SK-N-SH treated with all-trans-retinoic acid at 6 μM for 48 hours (cell line): ENCODE measurements around the gene WIPF2.

Experiments
- ATAC-seq: fragments of 200-7000 bp; cut with Tn5 transposase; 3 replicates; pipeline ENCODE4 v1.9.1; 2020; ENCODE audit warnings: mild to moderate bottlenecking, moderate library complexity
- ARNTL ChIP-seq: fragments of 450-650 bp; formaldehyde crosslinking; IDR thresholded peaks from 2 replicates; pipeline ENCODE4 v1.5.0; 2020; ENCODE audit warnings: low read depth, mild to moderate bottlenecking, moderate library complexity, borderline replicate concordance
- BACH2 ChIP-seq: fragments of 250-450 bp; sonication (Bioruptor Pico); IDR thresholded peaks from 2 replicates; pipeline ENCODE4 v1.9.0; 2021; ENCODE audit warnings: mild to moderate bottlenecking, borderline replicate concordance
- CSDC2 ChIP-seq: fragments of 250-450 bp; sonication (Bioruptor Pico); IDR thresholded peaks from 2 replicates; pipeline ENCODE4 v1.5.0; 2020; ENCODE audit warnings: mild to moderate bottlenecking, moderate library complexity
- CSRNP3 ChIP-seq: fragments of 250-450 bp; sonication (Bioruptor Pico); IDR thresholded peaks from 2 replicates; pipeline ENCODE4 v1.5.1; 2021; ENCODE audit warnings: mild to moderate bottlenecking, moderate library complexity
- ESRRG ChIP-seq: fragments of 250-450 bp; sonication (Bioruptor Pico); IDR thresholded peaks from 2 replicates; pipeline ENCODE4 v1.6.1; 2021; ENCODE audit warnings: mild to moderate bottlenecking
- GLIS3 ChIP-seq: fragments of 250-450 bp; sonication (Bioruptor Pico); IDR thresholded peaks from 2 replicates; pipeline ENCODE4 v1.5.0; 2020; ENCODE audit warnings: mild to moderate bottlenecking, moderate library complexity
- ISL1 ChIP-seq: fragments of 250-450 bp; sonication (Bioruptor Pico); IDR thresholded peaks from 2 replicates; pipeline ENCODE4 v2.1.2; 2022; ENCODE audit warnings: mild to moderate bottlenecking, moderate library complexity
- PPARA ChIP-seq: fragments of 250-450 bp; sonication (Bioruptor Pico); IDR thresholded peaks from 2 replicates; pipeline ENCODE4 v1.5.0; 2020; ENCODE audit warnings: mild to moderate bottlenecking, borderline replicate concordance
- RARB ChIP-seq: fragments of 250-450 bp; sonication (Bioruptor Pico); IDR thresholded peaks from 2 replicates; pipeline ENCODE4 v1.8.0; 2021; ENCODE audit warnings: mild to moderate bottlenecking, moderate library complexity
- TCF4 ChIP-seq: fragments of 250-450 bp; sonication (Bioruptor Pico); IDR thresholded peaks from 2 replicates; pipeline ENCODE4 v1.8.0; 2021; ENCODE audit warnings: mild to moderate bottlenecking, moderate library complexity, borderline replicate concordance
- TOX ChIP-seq: fragments of 250-450 bp; sonication (Bioruptor Pico); IDR thresholded peaks from 2 replicates; pipeline ENCODE4 v1.8.0; 2021; ENCODE audit warnings: mild to moderate bottlenecking, moderate library complexity, borderline replicate concordance
- ZC3H10 ChIP-seq: fragments of 250-450 bp; sonication (Bioruptor Pico); IDR thresholded peaks from 2 replicates; pipeline ENCODE4 v1.5.1; 2021; ENCODE audit warnings: mild to moderate bottlenecking, moderate library complexity
- ZFP3 ChIP-seq: fragments of 250-450 bp; sonication (Bioruptor Pico); IDR thresholded peaks from 2 replicates; pipeline ENCODE4 v1.5.0; 2020; ENCODE audit warnings: mild to moderate bottlenecking, moderate library complexity
- ZNF565 ChIP-seq: fragments of 450-650 bp; formaldehyde crosslinking; conservative IDR thresholded peaks from 2 replicates; pipeline ENCODE4 v1.5.0; 2020; ENCODE audit warnings: low read depth, mild to moderate bottlenecking, moderate library complexity
- ZNF70 ChIP-seq: fragments of 450-650 bp; formaldehyde crosslinking; IDR thresholded peaks from 2 replicates; pipeline ENCODE4 v1.5.0; 2020; ENCODE audit warnings: mild to moderate bottlenecking, moderate library complexity
- ZNF8 ChIP-seq: fragments of 450-650 bp; formaldehyde crosslinking; IDR thresholded peaks from 2 replicates; pipeline ENCODE4 v1.5.0; 2020; ENCODE audit warnings: mild to moderate bottlenecking, moderate library complexity
- TF ChIP-seq, protein P1 (sequence below): fragments of 250-450 bp; sonication (Bioruptor Pico); IDR thresholded peaks from 2 replicates; pipeline ENCODE4 v1.8.0; 2020; ENCODE audit warnings: mild to moderate bottlenecking, moderate library complexity, borderline replicate concordance
- TF ChIP-seq, protein P2 (sequence below): fragments of 250-450 bp; sonication (Bioruptor Pico); IDR thresholded peaks from 2 replicates; pipeline ENCODE4 v1.5.1; 2020; ENCODE audit warnings: low read depth, mild to moderate bottlenecking, moderate library complexity
- TF ChIP-seq, protein P3 (sequence below): fragments of 250-450 bp; sonication (Bioruptor Pico); IDR thresholded peaks from 2 replicates; pipeline ENCODE4 v1.5.0; 2020; ENCODE audit warnings: mild to moderate bottlenecking, moderate library complexity
- TF ChIP-seq, protein P4 (sequence below): fragments of 250-450 bp; sonication (Bioruptor Pico); IDR thresholded peaks from 2 replicates; pipeline ENCODE4 v1.8.0; 2021; ENCODE audit warnings: low read depth, mild to moderate bottlenecking, moderate library complexity, borderline replicate concordance

The WIPF2 gene

GRCh38 chr17:40247926-40248495 is 28.9 kb downstream of the WIPF2 start:
- no peak for ATAC-seq
- TF ChIP-seq ZNF8 (CRISPR knock-in tag): no peak
- TF ChIP-seq ZFP3: no peak
- TF ChIP-seq ISL1 (CRISPR knock-in tag): no peak
- no peak for TF ChIP-seq RARB
- TF ChIP-seq, protein P1, sequence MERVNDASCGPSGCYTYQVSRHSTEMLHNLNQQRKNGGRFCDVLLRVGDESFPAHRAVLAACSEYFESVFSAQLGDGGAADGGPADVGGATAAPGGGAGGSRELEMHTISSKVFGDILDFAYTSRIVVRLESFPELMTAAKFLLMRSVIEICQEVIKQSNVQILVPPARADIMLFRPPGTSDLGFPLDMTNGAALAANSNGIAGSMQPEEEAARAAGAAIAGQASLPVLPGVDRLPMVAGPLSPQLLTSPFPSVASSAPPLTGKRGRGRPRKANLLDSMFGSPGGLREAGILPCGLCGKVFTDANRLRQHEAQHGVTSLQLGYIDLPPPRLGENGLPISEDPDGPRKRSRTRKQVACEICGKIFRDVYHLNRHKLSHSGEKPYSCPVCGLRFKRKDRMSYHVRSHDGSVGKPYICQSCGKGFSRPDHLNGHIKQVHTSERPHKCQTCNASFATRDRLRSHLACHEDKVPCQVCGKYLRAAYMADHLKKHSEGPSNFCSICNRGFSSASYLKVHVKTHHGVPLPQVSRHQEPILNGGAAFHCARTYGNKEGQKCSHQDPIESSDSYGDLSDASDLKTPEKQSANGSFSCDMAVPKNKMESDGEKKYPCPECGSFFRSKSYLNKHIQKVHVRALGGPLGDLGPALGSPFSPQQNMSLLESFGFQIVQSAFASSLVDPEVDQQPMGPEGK (CRISPR knock-in tag): no peak
- TF ChIP-seq ARNTL (CRISPR knock-in tag): no peak
- TF ChIP-seq, protein P2, sequence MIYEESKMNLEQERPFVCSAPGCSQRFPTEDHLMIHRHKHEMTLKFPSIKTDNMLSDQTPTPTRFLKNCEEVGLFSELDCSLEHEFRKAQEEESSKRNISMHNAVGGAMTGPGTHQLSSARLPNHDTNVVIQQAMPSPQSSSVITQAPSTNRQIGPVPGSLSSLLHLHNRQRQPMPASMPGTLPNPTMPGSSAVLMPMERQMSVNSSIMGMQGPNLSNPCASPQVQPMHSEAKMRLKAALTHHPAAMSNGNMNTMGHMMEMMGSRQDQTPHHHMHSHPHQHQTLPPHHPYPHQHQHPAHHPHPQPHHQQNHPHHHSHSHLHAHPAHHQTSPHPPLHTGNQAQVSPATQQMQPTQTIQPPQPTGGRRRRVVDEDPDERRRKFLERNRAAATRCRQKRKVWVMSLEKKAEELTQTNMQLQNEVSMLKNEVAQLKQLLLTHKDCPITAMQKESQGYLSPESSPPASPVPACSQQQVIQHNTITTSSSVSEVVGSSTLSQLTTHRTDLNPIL (CRISPR knock-in tag): no peak
- no peak for TF ChIP-seq GLIS3
- TF ChIP-seq TOX (CRISPR knock-in tag): no peak
- TF ChIP-seq ZNF70 (CRISPR knock-in tag): no peak
- TF ChIP-seq PPARA (CRISPR knock-in tag): no peak
- no peak for TF ChIP-seq ZC3H10 (CRISPR knock-in tag)
- TF ChIP-seq CSRNP3: no peak

DNA sequence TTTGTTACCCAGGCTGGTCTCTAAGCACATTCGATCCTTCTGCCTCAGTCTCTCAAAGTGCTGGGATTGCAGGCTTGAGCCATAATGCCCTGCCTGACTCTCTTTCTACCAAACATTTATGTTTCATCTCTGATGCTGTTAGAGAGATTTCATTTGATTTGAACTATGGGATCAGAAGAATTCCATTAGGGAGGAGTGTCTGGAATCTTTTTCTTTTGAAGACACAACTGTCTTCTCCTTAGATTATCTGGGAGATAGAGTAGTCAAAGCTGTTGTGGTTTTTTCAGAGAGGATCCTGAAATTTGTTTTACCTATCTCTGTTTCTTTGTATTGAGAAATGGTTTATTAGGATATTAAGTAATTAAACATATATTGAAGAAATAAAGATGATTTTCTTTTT is 29.4 kb downstream of the WIPF2 start:
- TF ChIP-seq, protein P1 (CRISPR knock-in tag): no peak
- no peak for TF ChIP-seq ZNF70 (CRISPR knock-in tag)
- TF ChIP-seq ZFP3: no peak
- peak; percentile 68 for TF ChIP-seq ISL1 (CRISPR knock-in tag)
- no peak for ATAC-seq

DNA sequence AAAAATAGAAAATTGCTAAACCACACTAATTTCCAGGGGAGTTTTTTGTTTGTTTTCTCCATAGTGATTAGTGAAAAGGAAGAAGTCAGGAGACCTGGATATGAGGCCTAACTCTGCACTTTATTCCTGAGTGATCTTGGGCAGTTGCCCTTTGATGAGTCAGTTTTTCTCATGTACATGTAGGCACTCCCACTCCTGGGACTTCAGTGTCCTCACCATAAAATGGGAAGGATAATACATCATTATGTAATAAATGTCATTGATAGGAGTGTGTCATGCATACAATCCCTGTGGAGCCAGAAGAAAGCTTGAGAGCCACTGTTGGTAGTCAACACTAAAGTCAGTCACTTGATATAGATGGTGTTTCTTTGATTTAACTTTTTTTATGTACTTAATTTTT is 32.5 kb downstream of the WIPF2 start:
- TF ChIP-seq ISL1 (CRISPR knock-in tag) (0 out of 2 replicates have a peak, but pooled peaks have one; percentile 50), TOX (CRISPR knock-in tag) (no peak), ZFP3 (0 out of 2 replicates have a peak, but pooled peaks have one; percentile 25)
- ATAC-seq: peak; percentile 94

DNA sequence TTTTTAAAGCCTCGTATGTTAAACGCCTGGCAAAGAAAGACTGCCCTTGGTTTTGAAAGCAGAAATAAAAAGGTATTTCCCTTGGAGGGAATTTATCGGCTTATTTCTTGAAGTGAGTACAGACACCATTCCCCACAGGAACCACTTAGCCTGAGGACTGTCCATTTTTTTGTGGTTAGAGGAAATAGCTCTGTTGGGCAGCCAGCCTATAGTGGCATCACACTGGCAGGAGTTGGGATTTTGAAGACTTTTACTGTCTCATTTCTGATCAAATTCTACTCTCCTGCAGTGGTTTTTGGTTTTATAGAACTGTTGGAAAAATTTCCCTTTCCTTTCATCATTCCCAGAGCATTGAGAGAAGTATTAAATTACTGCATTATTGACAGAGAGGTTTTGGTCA is 34.5 kb downstream of the WIPF2 start:
- TF ChIP-seq TOX (CRISPR knock-in tag) (no peak), ESRRG (CRISPR knock-in tag) (no peak), ZNF565 (CRISPR knock-in tag) (no peak), TCF4 (no peak), ZFP3 (no peak), ZC3H10 (CRISPR knock-in tag) (no peak), BACH2 (CRISPR knock-in tag) (no peak), CSDC2 (no peak), RARB (no peak)
- TF ChIP-seq, protein P1 (CRISPR knock-in tag): no peak
- TF ChIP-seq, protein P3, sequence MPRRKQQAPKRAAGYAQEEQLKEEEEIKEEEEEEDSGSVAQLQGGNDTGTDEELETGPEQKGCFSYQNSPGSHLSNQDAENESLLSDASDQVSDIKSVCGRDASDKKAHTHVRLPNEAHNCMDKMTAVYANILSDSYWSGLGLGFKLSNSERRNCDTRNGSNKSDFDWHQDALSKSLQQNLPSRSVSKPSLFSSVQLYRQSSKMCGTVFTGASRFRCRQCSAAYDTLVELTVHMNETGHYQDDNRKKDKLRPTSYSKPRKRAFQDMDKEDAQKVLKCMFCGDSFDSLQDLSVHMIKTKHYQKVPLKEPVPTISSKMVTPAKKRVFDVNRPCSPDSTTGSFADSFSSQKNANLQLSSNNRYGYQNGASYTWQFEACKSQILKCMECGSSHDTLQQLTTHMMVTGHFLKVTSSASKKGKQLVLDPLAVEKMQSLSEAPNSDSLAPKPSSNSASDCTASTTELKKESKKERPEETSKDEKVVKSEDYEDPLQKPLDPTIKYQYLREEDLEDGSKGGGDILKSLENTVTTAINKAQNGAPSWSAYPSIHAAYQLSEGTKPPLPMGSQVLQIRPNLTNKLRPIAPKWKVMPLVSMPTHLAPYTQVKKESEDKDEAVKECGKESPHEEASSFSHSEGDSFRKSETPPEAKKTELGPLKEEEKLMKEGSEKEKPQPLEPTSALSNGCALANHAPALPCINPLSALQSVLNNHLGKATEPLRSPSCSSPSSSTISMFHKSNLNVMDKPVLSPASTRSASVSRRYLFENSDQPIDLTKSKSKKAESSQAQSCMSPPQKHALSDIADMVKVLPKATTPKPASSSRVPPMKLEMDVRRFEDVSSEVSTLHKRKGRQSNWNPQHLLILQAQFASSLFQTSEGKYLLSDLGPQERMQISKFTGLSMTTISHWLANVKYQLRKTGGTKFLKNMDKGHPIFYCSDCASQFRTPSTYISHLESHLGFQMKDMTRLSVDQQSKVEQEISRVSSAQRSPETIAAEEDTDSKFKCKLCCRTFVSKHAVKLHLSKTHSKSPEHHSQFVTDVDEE (CRISPR knock-in tag): no peak
- TF ChIP-seq, protein P4, sequence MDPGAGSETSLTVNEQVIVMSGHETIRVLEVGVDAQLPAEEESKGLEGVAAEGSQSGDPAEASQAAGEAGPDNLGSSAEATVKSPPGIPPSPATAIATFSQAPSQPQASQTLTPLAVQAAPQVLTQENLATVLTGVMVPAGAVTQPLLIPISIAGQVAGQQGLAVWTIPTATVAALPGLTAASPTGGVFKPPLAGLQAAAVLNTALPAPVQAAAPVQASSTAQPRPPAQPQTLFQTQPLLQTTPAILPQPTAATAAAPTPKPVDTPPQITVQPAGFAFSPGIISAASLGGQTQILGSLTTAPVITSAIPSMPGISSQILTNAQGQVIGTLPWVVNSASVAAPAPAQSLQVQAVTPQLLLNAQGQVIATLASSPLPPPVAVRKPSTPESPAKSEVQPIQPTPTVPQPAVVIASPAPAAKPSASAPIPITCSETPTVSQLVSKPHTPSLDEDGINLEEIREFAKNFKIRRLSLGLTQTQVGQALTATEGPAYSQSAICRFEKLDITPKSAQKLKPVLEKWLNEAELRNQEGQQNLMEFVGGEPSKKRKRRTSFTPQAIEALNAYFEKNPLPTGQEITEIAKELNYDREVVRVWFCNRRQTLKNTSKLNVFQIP (CRISPR knock-in tag): no peak
- TF ChIP-seq, protein P2 (CRISPR knock-in tag): no peak
- ATAC-seq: no peak; the same call in 2 of the 3 replicates
